ENCODE data around the gene PTGIS. TPM values are rescaled to one million over a fixed set of nuclear protein-coding genes. Genes with fewer than 3 reads are reported as not detected.
A peak's percentile ranks its signal among the peaks of the same experiment; 100 is the strongest.

PTGIS gene
- total RNA-seq, 1 experiment from 2014 or later, result 20.0 TPM

DNA sequence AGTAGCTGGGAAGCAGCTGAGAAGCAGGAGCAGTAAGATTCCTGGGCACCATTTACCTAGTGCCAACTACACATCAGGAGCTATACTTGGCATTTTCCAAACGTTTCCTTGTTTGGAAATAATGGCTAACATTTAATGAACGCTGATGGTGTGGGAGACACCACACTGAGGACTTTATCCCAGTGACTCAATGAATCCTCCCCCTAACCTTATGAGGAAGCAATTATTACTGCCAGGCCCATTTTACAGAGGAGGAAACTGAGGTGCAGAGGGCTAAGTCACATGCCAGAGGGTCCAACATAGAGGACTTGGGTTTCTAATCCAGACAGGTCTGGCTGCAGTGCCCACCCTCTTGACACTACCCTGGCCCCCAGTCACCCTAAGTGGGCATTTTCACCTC is 6.1 kb downstream of the PTGIS start:
- no peak overlapping the region for H2AFZ ChIP-seq (ENCODE audit: low read length)
- no peaks in the 10 kb centered on the region for H3K27me3 Mint-ChIP-seq (ENCODE audit: low read depth)
- WGBS (ENCODE audit: extremely low coverage, insufficient read length, low lambda C conversion rate), result no CpG with 5 or more reads among the region's 2 CpGs
- peaks cover 0 to 2% of the 10 kb centered on the region in 2 experiments; a peak in 3 of 5 replicates for H3K9me3 Mint-ChIP-seq
- H3K79me2 ChIP-seq (ENCODE audit: insufficient read depth, low read length), result no peaks in the 10 kb centered on the region; the same call in 1 of the 2 replicates
- no peak overlapping the region for H3K23ac ChIP-seq (ENCODE audit: insufficient read length, low read depth, low read length)
- H4K91ac ChIP-seq (ENCODE audit: insufficient read length, low read depth, low read length), result no peak overlapping the region
- H2BK120ac ChIP-seq (ENCODE audit: low read depth, low read length, poor library complexity, severe bottlenecking), result no peak overlapping the region
- H3K4me1 Mint-ChIP-seq, result peaks cover 15 to 38% of the 10 kb centered on the region in 2 experiments
- H3K27ac ChIP-seq (ENCODE audit: insufficient read length, low read depth, low read length), result peak overlapping the region; percentile 3
- TF ChIP-seq, protein P1, sequence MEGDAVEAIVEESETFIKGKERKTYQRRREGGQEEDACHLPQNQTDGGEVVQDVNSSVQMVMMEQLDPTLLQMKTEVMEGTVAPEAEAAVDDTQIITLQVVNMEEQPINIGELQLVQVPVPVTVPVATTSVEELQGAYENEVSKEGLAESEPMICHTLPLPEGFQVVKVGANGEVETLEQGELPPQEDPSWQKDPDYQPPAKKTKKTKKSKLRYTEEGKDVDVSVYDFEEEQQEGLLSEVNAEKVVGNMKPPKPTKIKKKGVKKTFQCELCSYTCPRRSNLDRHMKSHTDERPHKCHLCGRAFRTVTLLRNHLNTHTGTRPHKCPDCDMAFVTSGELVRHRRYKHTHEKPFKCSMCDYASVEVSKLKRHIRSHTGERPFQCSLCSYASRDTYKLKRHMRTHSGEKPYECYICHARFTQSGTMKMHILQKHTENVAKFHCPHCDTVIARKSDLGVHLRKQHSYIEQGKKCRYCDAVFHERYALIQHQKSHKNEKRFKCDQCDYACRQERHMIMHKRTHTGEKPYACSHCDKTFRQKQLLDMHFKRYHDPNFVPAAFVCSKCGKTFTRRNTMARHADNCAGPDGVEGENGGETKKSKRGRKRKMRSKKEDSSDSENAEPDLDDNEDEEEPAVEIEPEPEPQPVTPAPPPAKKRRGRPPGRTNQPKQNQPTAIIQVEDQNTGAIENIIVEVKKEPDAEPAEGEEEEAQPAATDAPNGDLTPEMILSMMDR (conservative IDR thresholded peaks at IDR 0.05), result no peak
- H3K27me3 ChIP-seq (ENCODE audit: insufficient read depth, low read length), result no peaks in the 10 kb centered on the region
- H3K27ac Mint-ChIP-seq, result peak overlapping the region; percentile 76 to 91 (median 88); a peak in 5 of 7 replicates
- no peaks in the 10 kb centered on the region for H3K23me2 ChIP-seq (ENCODE audit: insufficient read length, low read depth, low read length, poor library complexity, severe bottlenecking)
- no peak overlapping the region for H4K8ac ChIP-seq (replicated peaks; ENCODE audit: insufficient read length, low read depth, low read length)
- H4K20me1 ChIP-seq (ENCODE audit: control insufficient read depth, insufficient read depth, insufficient read length), result no peaks in the 10 kb centered on the region
- peaks cover 5 to 28% (median 13%) of the 10 kb centered on the region in 3 experiments for H3K36me3 Mint-ChIP-seq (ENCODE audit: insufficient read depth in 1 of 3, low read depth in 3 of 3)
- no peak overlapping the region for H3K4ac ChIP-seq (ENCODE audit: low read depth, low read length)
- H3K9ac ChIP-seq (ENCODE audit: extremely low read depth, insufficient read length, low read length), result no peak overlapping the region
- H3K79me1 ChIP-seq (ENCODE audit: insufficient read depth, low read depth, low read length, poor library complexity, severe bottlenecking), result no peaks in the 10 kb centered on the region
- no peak overlapping the region for H2BK15ac ChIP-seq (ENCODE audit: low read depth, low read length)
- no peak overlapping the region for H2BK12ac ChIP-seq (ENCODE audit: insufficient read length, low read depth, low read length)
- DNase-seq, result no peak
- no peak overlapping the region for H3K4me2 ChIP-seq (ENCODE audit: insufficient read depth, insufficient read length, low read length)
- H4K5ac ChIP-seq (ENCODE audit: insufficient read length, low read depth, low read length), result no peak overlapping the region
- H3K56ac ChIP-seq (ENCODE audit: insufficient read length, low read depth, low read length), result no peak overlapping the region
- H3T11ph ChIP-seq (ENCODE audit: low read length), result no peak overlapping the region
- H3K4me3 Mint-ChIP-seq, result no peak overlapping the region
- H3K4me1 ChIP-seq (ENCODE audit: insufficient read depth, low read length), result peaks cover 2% of the 10 kb centered on the region; the same call in 1 of the 2 replicates
- H3K14ac ChIP-seq (ENCODE audit: insufficient read depth, low read length), result no peak overlapping the region
- H2BK20ac ChIP-seq (ENCODE audit: low read depth, low read length, poor library complexity, severe bottlenecking), result no peak overlapping the region
- H3K9me3 ChIP-seq (ENCODE audit: control insufficient read depth, low read depth, low read length), result no peaks in the 10 kb centered on the region
- no peak overlapping the region for H2BK5ac ChIP-seq (ENCODE audit: insufficient read length, low read length)
- no peak overlapping the region for H3K18ac ChIP-seq (ENCODE audit: insufficient read length, low read depth, low read length)
- H2AK5ac ChIP-seq (ENCODE audit: insufficient read length, low read length), result no peak overlapping the region

Measured in H9 (cell line).